ENCODE measurements around the gene KSR1.

DNA sequence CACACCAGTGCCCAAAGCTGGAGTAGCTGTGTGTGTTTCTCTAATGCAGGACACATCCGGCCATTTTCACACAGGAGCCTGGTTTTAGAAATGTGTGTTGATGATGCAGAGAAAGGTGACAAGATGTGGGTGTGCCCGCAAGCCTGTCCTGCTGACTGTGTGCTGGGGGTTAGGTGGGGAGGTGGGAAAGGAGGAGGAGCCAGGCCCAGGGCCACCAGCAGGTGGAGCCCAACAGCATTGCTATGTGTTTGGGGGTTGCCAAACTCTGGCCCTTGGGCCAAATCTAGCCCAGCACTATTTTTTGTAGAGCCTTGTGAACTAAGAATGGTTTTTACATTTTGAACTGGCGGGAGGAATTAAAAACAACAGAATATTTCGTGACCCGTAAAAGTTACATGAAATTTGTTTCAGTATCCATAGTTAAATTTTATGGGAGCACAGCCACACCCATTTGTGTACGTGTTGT is 113.0 kb downstream of the KSR1 start:
- TF ChIP-seq CTCF (conservative IDR thresholded peaks at IDR 0.05; ENCODE audit: low read depth, low read length): peak; percentile 75
- TF ChIP-seq EZH2 (IDR thresholded peaks at IDR 0.05; ENCODE audit: borderline replicate concordance, low read depth, low read length, poor library complexity, severe bottlenecking): no peak
